Smooth muscle cell of the brain vasculature (primary cell): ENCODE data around the gene USP44.
"Not testable (repeated sequence)": the region's sequence is repeated elsewhere in the genome, so short reads cannot be mapped to it uniquely, and the experiment has no call there.

Experiments
- DNase-seq: peaks from one replicate; pipeline ENCODE4 v3.0.0-alpha.2; 2012; ENCODE audit warnings: low read depth, low spot score

The USP44 gene

GRCh38 chr12:95509300-95509699 lies 42.0 kb downstream of the USP44 start:
- DNase-seq: no peak

- DNase-seq: no peak
Measured at GRCh38 chr12:95506707-95507523, 44.4 kb downstream of the USP44 start.

- DNase-seq: no peak
Measured at GRCh38 chr12:95505039-95505438, 46.2 kb downstream of the USP44 start.

GRCh38 chr12:95504140-95504539 lies 47.1 kb downstream of the USP44 start:
- no peak for DNase-seq

GRCh38 chr12:95499772-95500171 lies 51.5 kb downstream of the USP44 start:
- DNase-seq: no peak

- no peak for DNase-seq
Measured at GRCh38 chr12:95498968-95499367, 52.3 kb downstream of the USP44 start.

- no peak for DNase-seq
Measured at GRCh38 chr12:95497031-95497430, 54.2 kb downstream of the USP44 start.

GRCh38 chr12:95495433-95495832 lies 55.8 kb downstream of the USP44 start:
- DNase-seq: no peak

- DNase-seq: no peak
Measured at GRCh38 chr12:95494888-95495287, 56.4 kb downstream of the USP44 start.

GRCh38 chr12:95492462-95492861 lies 58.8 kb downstream of the USP44 start:
- no peak for DNase-seq

- no peak for DNase-seq
Measured at GRCh38 chr12:95487024-95487423, 64.3 kb downstream of the USP44 start.

GRCh38 chr12:95484524-95484923 lies 66.8 kb downstream of the USP44 start:
- DNase-seq: no peak

GRCh38 chr12:95482564-95482963 lies 68.7 kb downstream of the USP44 start:
- not testable (repeated sequence) for DNase-seq

- DNase-seq: no peak
Measured at GRCh38 chr12:95481888-95482287, 69.4 kb downstream of the USP44 start.

GRCh38 chr12:95481072-95481471 lies 70.2 kb downstream of the USP44 start:
- DNase-seq: no peak

- no peak for DNase-seq
Measured at GRCh38 chr12:95480230-95480629, 71.0 kb downstream of the USP44 start.

- DNase-seq: no peak
Measured at GRCh38 chr12:95474660-95474958, 76.7 kb downstream of the USP44 start.

GRCh38 chr12:95473884-95474659 lies 77.2 kb downstream of the USP44 start, which contains the start of gene METAP2:
TSS of gene METAP2 (plus strand) at chr12:95474152. CDS start at chr12:95474180, 28 bp downstream.
- DNase-seq: peak; percentile 84

GRCh38 chr12:95473231-95473883 lies 77.9 kb downstream of the USP44 start:
- peak; percentile 23 for DNase-seq

GRCh38 chr12:95470300-95470699 lies 81.0 kb downstream of the USP44 start:
- no peak for DNase-seq
